Fibroblast of mammary gland (primary cell): ENCODE results near the gene PLEKHA8.
A peak's percentile ranks its signal among the peaks of the same experiment; 100 is the strongest.

Experiments used
- DNase-seq: peaks from one replicate; pipeline ENCODE4 v3.0.0-alpha.2; 2010; ENCODE audit warnings: low read depth
- H3K4me3 ChIP-seq: 2 replicates; pipeline ENCODE4 v1.5.1; 2011; ENCODE audit warnings: low read depth, mild to moderate bottlenecking, low read length, moderate library complexity; ENCODE audit not compliant: control insufficient read depth
- TF ChIP-seq, protein P1 (sequence below): conservative IDR thresholded peaks from 2 replicates; pipeline ENCODE4 v1.5.1; 2011; ENCODE audit warnings: low read depth, low read length, inconsistent platforms; ENCODE audit not compliant: control insufficient read depth, insufficient read depth

The PLEKHA8 gene

DNA sequence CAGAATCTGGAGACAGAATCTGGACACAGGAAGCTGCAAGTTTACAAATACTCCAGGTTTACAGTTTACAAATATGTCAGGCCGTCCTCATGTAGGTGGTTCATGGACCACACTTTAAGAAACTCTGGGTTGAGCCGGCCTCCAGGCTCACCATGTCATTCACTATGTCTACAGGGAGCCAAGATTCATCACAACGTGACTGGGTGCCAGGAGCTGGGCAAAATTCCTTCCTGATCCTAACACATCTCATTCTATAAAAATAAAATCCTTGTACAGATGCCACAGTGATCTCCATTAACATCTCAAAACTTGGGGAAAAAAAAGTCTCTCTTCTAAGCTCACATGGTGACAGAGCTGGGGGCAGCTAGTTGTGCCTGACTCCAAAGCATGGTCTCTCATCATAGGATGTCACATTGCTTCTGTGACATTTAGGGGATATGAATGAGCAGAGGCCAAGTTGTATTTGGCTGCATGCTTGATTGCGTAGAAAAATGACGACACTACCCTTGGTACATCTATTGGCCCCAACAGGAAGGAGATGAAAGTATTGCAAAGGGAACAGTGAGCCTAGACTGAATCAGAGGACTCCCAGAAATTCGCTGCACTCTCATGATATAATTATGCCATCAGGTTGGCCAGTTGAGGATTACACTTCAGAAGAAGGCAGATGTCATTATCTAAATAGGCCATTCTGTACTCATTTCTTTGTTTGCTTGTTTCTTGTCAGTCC, 142.4 kb downstream of the PLEKHA8 start:
- peak; percentile 73 for DNase-seq
- TF ChIP-seq, protein P1, sequence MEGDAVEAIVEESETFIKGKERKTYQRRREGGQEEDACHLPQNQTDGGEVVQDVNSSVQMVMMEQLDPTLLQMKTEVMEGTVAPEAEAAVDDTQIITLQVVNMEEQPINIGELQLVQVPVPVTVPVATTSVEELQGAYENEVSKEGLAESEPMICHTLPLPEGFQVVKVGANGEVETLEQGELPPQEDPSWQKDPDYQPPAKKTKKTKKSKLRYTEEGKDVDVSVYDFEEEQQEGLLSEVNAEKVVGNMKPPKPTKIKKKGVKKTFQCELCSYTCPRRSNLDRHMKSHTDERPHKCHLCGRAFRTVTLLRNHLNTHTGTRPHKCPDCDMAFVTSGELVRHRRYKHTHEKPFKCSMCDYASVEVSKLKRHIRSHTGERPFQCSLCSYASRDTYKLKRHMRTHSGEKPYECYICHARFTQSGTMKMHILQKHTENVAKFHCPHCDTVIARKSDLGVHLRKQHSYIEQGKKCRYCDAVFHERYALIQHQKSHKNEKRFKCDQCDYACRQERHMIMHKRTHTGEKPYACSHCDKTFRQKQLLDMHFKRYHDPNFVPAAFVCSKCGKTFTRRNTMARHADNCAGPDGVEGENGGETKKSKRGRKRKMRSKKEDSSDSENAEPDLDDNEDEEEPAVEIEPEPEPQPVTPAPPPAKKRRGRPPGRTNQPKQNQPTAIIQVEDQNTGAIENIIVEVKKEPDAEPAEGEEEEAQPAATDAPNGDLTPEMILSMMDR: no peak
- H3K4me3 ChIP-seq: no peak overlapping the region

DNA sequence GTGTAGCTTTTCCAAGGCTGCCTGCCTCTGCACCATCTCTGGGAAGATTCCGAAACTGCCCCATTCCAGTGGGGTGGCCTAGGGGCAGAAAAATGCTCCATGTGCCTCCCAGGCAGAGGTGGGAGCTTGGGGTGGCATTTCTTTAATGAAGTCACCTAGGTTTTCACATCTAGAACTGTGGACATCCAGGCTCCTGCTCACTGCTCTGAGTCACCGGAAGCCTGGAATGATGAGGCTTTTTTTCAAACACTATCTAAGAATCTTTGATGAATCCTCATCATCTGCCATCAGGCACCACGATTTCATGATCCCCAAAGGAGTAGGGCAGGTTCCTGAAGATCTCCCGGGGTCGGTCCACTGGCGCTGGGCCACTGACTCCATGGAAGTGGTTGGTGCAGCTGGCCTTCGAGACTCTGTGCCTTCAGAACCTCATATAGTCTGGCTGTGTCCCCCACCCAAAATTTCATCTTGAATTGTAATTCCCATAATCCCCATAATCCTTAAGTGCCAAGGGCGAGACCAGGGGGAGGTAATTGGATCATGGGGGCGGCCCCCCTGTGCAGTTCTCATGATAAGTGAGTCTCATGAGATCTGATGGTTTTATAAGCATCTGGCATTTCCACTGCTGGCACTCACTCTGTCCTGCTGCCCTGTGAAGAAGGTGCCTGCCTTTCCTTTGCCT, 143.7 kb downstream of the PLEKHA8 start:
- DNase-seq: peak; percentile 54
- TF ChIP-seq, protein P1: no peak
- H3K4me3 ChIP-seq: no peak overlapping the region

DNA sequence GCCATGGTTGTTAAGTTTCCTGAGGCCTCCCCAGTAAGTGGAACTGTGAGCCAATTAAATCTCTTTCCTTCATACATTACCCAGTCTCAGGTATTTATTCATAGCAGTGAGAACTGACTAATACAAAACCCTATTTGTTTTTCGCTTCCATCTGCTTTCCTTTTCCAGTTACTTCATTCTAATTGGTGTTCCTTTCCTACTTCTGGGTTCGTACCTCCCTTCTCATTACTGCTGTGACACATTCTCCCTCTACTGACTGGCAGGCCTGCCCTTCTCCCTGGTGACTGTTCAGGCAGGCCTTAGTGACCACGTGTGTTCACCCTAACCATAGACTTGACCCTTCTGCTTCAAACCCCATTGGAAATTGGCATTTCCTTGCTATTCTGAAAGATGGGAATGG, 144.2 kb downstream of the PLEKHA8 start:
- H3K4me3 ChIP-seq: no peak overlapping the region
- TF ChIP-seq, protein P1: no peak
- no peak for DNase-seq

DNA sequence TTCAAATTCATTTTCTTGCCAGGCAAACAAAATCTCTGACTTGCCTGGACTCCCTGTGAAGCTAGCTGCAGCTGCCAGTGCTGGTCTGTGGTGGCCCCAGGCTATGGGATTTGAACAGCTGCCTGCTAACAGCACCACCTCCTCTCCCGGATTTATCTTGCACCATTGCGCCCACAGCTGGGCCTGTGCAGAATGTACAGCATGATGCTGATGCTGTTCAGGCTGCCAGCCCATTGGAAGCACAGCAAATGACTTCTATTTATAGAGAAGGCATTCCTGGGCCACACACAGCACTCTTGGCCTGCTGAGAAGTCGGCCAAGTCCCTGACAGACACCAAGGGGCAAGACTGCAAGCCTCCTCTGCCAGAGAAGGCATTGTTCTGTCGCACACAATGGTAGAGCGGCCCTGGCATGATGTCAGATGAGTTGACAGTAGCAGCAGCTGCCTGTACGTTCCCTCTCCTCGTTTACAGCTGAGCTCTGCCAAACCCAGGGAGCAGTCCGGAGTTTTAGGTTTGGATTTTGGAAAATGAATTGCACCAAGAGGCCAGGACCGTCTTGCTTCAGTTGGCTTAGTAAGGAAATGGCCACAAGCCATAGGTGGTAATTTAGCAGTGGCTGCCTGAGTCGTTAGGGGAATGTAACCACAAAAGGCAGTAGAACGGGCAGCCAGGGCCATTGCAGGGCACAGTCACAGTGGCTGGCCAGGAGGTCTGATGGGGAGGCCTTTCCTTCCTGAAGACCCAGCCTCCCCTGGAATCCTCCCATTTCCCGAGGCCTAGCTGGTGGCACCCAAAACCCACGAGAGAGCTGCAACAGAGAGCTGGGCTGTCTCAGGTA, 145.1 kb downstream of the PLEKHA8 start:
- TF ChIP-seq, protein P1: peak; percentile 19
- peak; percentile 82 for DNase-seq
- H3K4me3 ChIP-seq: no peak overlapping the region

DNA sequence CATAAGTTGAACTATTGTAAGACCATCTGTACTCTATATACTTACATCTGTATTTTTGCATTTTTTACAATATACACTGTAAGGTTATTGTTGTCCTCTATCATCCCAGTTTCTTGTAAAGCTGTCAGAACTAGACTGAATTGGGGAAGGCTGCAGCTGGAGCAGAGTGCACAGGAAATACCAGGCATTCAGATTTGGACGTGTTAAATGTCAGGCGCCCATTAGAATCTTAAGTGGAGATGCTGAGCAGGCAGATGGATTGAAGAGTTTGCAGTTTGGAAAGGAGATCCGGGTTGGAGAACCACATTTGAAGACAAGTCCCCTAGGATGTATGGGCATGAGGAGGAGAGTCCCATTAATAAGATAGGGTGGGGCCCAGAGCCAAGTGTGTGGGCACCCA, 147.0 kb downstream of the PLEKHA8 start:
- DNase-seq: no peak
- TF ChIP-seq, protein P1: no peak
- no peak overlapping the region for H3K4me3 ChIP-seq

DNA sequence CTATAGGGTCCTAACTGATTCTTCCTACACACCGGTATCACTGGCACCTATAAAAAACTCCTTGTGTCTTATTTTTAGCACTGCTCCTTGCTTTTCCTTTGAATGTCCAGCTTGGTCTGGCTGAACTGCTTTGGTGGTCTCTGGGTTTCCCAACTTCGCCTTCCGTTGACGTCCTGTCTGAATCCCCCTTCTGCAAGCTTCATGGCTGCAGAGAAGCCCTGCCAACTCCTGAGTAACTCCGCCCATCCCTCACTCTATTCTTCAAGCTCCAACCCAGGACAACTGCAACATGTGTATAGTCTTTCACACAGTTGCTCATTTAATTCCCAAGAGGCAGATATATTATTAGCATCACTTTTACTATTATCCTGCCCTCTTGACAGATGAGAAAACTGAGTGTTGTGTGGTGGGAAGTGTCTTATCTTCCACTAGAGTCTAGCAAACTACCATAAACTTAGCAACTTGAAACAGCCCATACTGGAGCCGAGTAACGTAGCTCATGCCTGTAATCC, 147.5 kb downstream of the PLEKHA8 start:
- DNase-seq: peak; percentile 31
- TF ChIP-seq, protein P1: no peak

More for the DNA sequence above, 147.5 kb downstream of the PLEKHA8 start:
- H3K4me3 ChIP-seq: no peak overlapping the region
